ENCODE results near the gene FSTL1. TPM values are rescaled to one million over a fixed set of nuclear protein-coding genes. Genes with fewer than 3 reads are reported as not detected.
A peak's percentile ranks its signal among the peaks of the same experiment; 100 is the strongest.

FSTL1 gene
- total and polyA plus RNA-seq, 2 experiments from 2014 or later = 50.8 to 258 TPM

GRCh38 chr3:120357807-120358206 is 93.0 kb downstream of the FSTL1 start:
- ATAC-seq = peak; percentile 37; the same call in 2 of the 3 replicates
- H3K9me2 ChIP-seq (ENCODE audit: insufficient read depth) = no peaks in the 10 kb centered on the region
- H3K36me3 ChIP-seq (ENCODE audit: insufficient read depth) = no peaks in the 10 kb centered on the region
- no peak overlapping the region for H3K27ac Mint-ChIP-seq
- no peaks in the 10 kb centered on the region for H3K36me3 Mint-ChIP-seq (ENCODE audit: low read depth)
- no peaks in the 10 kb centered on the region for H3K4me1 ChIP-seq (ENCODE audit: insufficient read depth)
- DNase-seq (ENCODE audit: low spot score) = peak; percentile 19
- H3K27ac ChIP-seq (ENCODE audit: low read depth) = no peak overlapping the region
- H2AFZ ChIP-seq = no peak overlapping the region
- no peak overlapping the region for H3K4me3 Mint-ChIP-seq
- no peaks in the 10 kb centered on the region for H3F3A ChIP-seq (replicated peaks; ENCODE audit: low read depth)
- H3K9me3 Mint-ChIP-seq = no peaks in the 10 kb centered on the region
- no peak overlapping the region for H3K4me3 ChIP-seq
- no peaks in the 10 kb centered on the region for H3K27me3 ChIP-seq (ENCODE audit: insufficient read depth)
- TF ChIP-seq NANOG (IDR thresholded peaks at IDR 0.05; ENCODE audit: borderline replicate concordance) (no peak), CTCF (conservative IDR thresholded peaks at IDR 0.05; ENCODE audit: low read depth in 2 of 2) (peak in 1 of 2 experiments; percentile 41; a peak in 2 of 4 replicates)
- H3K4me2 ChIP-seq = no peak overlapping the region
- no peaks in the 10 kb centered on the region for H4K20me1 ChIP-seq (replicated peaks; ENCODE audit: insufficient read depth)
- peaks cover 3% of the 10 kb centered on the region for H3K27me3 Mint-ChIP-seq (ENCODE audit: insufficient read depth, low read depth, poor library complexity)
- H3K4me1 Mint-ChIP-seq = no peaks in the 10 kb centered on the region
- no peaks in the 10 kb centered on the region for H3K79me2 ChIP-seq (replicated peaks; ENCODE audit: insufficient read depth)

GRCh38 chr3:120355486-120355885 is 95.3 kb downstream of the FSTL1 start:
- Histone ChIP-seq H3K4me3 (no peak overlapping the region), H3K4me1 (ENCODE audit: insufficient read depth) (peaks cover 1% of the 10 kb centered on the region; the same call in 1 of the 2 replicates), H3K27ac (ENCODE audit: low read depth) (no peak overlapping the region), H3K27me3 (ENCODE audit: insufficient read depth) (0 out of 2 replicates have a peak, but pooled peaks cover under 1% of the 10 kb centered on the region), H3F3A (replicated peaks; ENCODE audit: low read depth) (no peaks in the 10 kb centered on the region), H3K79me2 (replicated peaks; ENCODE audit: insufficient read depth) (no peaks in the 10 kb centered on the region), H2AFZ (no peak overlapping the region), H3K36me3 (ENCODE audit: insufficient read depth) (no peaks in the 10 kb centered on the region), H3K9me2 (ENCODE audit: insufficient read depth) (no peaks in the 10 kb centered on the region), H4K20me1 (replicated peaks; ENCODE audit: insufficient read depth) (no peaks in the 10 kb centered on the region), H3K4me2 (no peak overlapping the region)
- no peak overlapping the region for H3K27ac Mint-ChIP-seq
- ATAC-seq (no peak), DNase-seq (ENCODE audit: low spot score) (no peak)
- H3K27me3 Mint-ChIP-seq (ENCODE audit: insufficient read depth, low read depth, poor library complexity) = peaks cover 3% of the 10 kb centered on the region
- H3K9me3 Mint-ChIP-seq = no peaks in the 10 kb centered on the region
- H3K4me3 Mint-ChIP-seq = no peak overlapping the region
- no peak for TF ChIP-seq ZNF114 (CRISPR knock-in tag; IDR thresholded peaks at IDR 0.05)
- no peaks in the 10 kb centered on the region for H3K36me3 Mint-ChIP-seq (ENCODE audit: low read depth)
- H3K4me1 Mint-ChIP-seq = peaks cover 3% of the 10 kb centered on the region; the same call in 1 of the 3 replicates

GRCh38 chr3:120353463-120353862 is 97.3 kb downstream of the FSTL1 start:
- H3K27ac Mint-ChIP-seq = no peak overlapping the region
- no peak overlapping the region for H3K4me2 ChIP-seq
- H3K9me3 Mint-ChIP-seq = no peaks in the 10 kb centered on the region
- H2AFZ ChIP-seq = no peak overlapping the region
- no peaks in the 10 kb centered on the region for H3K36me3 ChIP-seq (ENCODE audit: insufficient read depth)
- peaks cover 8% of the 10 kb centered on the region for H3K27me3 Mint-ChIP-seq (ENCODE audit: insufficient read depth, low read depth, poor library complexity)
- H3K79me2 ChIP-seq (replicated peaks; ENCODE audit: insufficient read depth) = no peaks in the 10 kb centered on the region
- H4K20me1 ChIP-seq (replicated peaks; ENCODE audit: insufficient read depth) = no peaks in the 10 kb centered on the region
- H3K4me1 Mint-ChIP-seq = peaks cover 13% of the 10 kb centered on the region
- DNase-seq (ENCODE audit: low spot score) (no peak), ATAC-seq (no peak)
- H3K4me3 ChIP-seq = no peak overlapping the region
- H3F3A ChIP-seq (replicated peaks; ENCODE audit: low read depth) = no peaks in the 10 kb centered on the region; the same call in 1 of the 2 replicates
- H3K36me3 Mint-ChIP-seq (ENCODE audit: low read depth) = no peaks in the 10 kb centered on the region; the same call in 2 of the 3 replicates
- peaks cover 12% of the 10 kb centered on the region for H3K27me3 ChIP-seq (ENCODE audit: insufficient read depth)
- H3K4me1 ChIP-seq (ENCODE audit: insufficient read depth) = peaks cover 6% of the 10 kb centered on the region; the same call in 1 of the 2 replicates
- H3K27ac ChIP-seq (ENCODE audit: low read depth) = no peak overlapping the region
- no peak for TF ChIP-seq ZNF331 (CRISPR knock-in tag; IDR thresholded peaks at IDR 0.05; ENCODE audit: low read depth)
- no peak for TF ChIP-seq STAT1 (IDR thresholded peaks at IDR 0.05; ENCODE audit: unreplicated experiment)
- no peak for TF ChIP-seq NANOG (IDR thresholded peaks at IDR 0.05; ENCODE audit: borderline replicate concordance)
- no peak for TF ChIP-seq REST (IDR thresholded peaks at IDR 0.05; ENCODE audit: unreplicated experiment)
- TF ChIP-seq EZH2 (IDR thresholded peaks at IDR 0.05; ENCODE audit: low read depth, unreplicated experiment) = no peak
- TF ChIP-seq, protein P1, sequence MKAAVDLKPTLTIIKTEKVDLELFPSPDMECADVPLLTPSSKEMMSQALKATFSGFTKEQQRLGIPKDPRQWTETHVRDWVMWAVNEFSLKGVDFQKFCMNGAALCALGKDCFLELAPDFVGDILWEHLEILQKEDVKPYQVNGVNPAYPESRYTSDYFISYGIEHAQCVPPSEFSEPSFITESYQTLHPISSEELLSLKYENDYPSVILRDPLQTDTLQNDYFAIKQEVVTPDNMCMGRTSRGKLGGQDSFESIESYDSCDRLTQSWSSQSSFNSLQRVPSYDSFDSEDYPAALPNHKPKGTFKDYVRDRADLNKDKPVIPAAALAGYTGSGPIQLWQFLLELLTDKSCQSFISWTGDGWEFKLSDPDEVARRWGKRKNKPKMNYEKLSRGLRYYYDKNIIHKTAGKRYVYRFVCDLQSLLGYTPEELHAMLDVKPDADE (IDR thresholded peaks at IDR 0.05) = no peak
- TF ChIP-seq EZH2phosphoT487 (IDR thresholded peaks at IDR 0.05; ENCODE audit: unreplicated experiment) = no peak
- TF ChIP-seq CREB1 (CRISPR knock-in tag; IDR thresholded peaks at IDR 0.05; ENCODE audit: low read depth) = no peak
- TF ChIP-seq CTCF (conservative IDR thresholded peaks at IDR 0.05; ENCODE audit: low read depth in 2 of 2) = no peak
- no peak overlapping the region for H3K4me3 Mint-ChIP-seq
- no peaks in the 10 kb centered on the region for H3K9me2 ChIP-seq (ENCODE audit: insufficient read depth)

Data from GM23338 (cell line).